Measurements from ENCODE around the gene GAS7.

DNA sequence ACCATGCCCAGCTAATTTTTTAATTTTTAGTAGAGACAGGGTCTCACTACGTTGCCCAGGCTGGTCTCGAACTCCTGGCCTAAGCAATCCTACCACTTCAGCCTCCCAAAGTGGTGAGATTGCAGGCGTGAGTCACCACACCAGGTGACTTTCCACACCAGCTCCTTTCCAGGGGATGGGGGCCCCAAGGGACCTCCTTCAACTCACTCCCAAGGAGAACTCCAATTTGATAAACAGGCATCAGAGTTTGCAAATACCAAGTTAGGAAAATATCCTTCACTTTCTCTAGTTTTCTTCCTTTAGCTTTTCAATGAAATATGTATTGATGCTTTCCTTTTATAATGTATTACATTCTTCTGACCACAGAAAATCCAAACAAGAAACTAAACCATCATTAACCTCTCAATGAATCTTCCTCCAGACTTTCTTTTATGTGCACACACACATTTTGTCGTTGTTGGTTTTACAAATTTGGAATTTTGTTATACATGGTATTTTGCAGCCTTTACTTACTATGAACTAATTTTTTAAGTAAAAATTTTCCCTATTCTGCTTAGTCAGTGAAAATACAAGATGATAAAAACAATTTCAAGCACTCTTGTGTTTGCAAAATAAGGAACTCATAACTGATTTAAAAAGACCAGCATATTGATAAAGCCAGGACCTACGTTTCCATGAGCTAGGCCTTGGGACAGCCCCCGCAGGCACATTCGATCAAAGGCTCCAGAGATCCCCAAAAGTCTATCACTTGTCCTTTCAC lies 32.0 kb downstream of the GAS7 start:
- TF ChIP-seq, protein P1, sequence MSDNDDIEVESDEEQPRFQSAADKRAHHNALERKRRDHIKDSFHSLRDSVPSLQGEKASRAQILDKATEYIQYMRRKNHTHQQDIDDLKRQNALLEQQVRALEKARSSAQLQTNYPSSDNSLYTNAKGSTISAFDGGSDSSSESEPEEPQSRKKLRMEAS (IDR thresholded peaks at IDR 0.05; ENCODE audit: low read depth, low read length), result no peak
- TF ChIP-seq IKZF1 (conservative IDR thresholded peaks at IDR 0.05) (no peak), POLR2AphosphoS5 (IDR thresholded peaks at IDR 0.05; ENCODE audit: low read length) (no peak), BACH1 (IDR thresholded peaks at IDR 0.05; ENCODE audit: borderline replicate concordance) (no peak), RFX5 (IDR thresholded peaks at IDR 0.05; ENCODE audit: low read depth, low read length) (no peak), SP1 (IDR thresholded peaks at IDR 0.05; ENCODE audit: low read depth, low read length) (no peak), JUND (IDR thresholded peaks at IDR 0.05; ENCODE audit: low read depth, low read length) (no peak), SUZ12 (IDR thresholded peaks at IDR 0.05; ENCODE audit: unreplicated experiment) (no peak), DPF2 (IDR thresholded peaks at IDR 0.05) (no peak), MYC (IDR thresholded peaks at IDR 0.05; ENCODE audit: insufficient read depth, insufficient read length, insufficient replicate concordance, low read length, severe bottlenecking) (no peak), SIN3A (IDR thresholded peaks at IDR 0.05; ENCODE audit: low read depth, low read length) (no peak)
- TF ChIP-seq, protein P2, sequence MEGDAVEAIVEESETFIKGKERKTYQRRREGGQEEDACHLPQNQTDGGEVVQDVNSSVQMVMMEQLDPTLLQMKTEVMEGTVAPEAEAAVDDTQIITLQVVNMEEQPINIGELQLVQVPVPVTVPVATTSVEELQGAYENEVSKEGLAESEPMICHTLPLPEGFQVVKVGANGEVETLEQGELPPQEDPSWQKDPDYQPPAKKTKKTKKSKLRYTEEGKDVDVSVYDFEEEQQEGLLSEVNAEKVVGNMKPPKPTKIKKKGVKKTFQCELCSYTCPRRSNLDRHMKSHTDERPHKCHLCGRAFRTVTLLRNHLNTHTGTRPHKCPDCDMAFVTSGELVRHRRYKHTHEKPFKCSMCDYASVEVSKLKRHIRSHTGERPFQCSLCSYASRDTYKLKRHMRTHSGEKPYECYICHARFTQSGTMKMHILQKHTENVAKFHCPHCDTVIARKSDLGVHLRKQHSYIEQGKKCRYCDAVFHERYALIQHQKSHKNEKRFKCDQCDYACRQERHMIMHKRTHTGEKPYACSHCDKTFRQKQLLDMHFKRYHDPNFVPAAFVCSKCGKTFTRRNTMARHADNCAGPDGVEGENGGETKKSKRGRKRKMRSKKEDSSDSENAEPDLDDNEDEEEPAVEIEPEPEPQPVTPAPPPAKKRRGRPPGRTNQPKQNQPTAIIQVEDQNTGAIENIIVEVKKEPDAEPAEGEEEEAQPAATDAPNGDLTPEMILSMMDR (IDR thresholded peaks at IDR 0.05 in 2 of 3, conservative IDR thresholded peaks at IDR 0.05 in 1 of 3; ENCODE audit: control insufficient read depth in 2 of 3, extremely low read depth in 1 of 3, insufficient read depth in 1 of 3, low read depth in 3 of 3, low read length in 3 of 3), result no peak
